HuH-7.5 (cell line): Measurements from ENCODE around the gene OR4K1.
"Not testable (repeated sequence)": the region's sequence is repeated elsewhere in the genome, so short reads cannot be mapped to it uniquely, and the experiment has no call there.

Source experiments
- DNase-seq: peaks from one replicate; pipeline ENCODE4 v3.0.0; 2011; ENCODE audit warnings: low spot score

The OR4K1 gene

GRCh38 chr14:19930617-19931016 lies at the start of gene OR4K1:
Gene OR4K1 (plus strand): TSS chr14:19930917. CDS start chr14:19935667, 4,750 bp downstream.
- DNase-seq: no peak

GRCh38 chr14:19895282-19895681 lies 35.4 kb upstream of the OR4K1 start:
- no peak for DNase-seq

DNA sequence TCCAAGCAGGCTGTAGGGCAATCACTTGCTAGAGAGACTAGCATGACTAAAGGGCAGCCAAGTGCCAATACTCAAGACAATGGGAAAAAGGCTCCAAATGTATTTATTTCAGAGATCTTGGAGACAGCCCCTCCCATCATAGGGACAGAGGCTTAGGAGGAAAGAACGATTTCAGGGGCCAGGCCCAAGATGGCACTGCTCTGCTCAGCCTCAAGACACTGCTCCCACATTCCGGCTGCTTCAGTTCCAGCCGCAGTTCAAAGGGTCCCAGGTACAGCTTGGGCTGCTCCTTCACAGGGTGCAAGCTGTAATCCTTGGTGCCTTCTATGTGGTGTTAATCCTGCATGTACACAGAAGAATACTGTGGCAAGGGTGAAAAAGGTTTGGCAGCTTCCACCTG lies 29.7 kb upstream of the OR4K1 start:
- no peak for DNase-seq

GRCh38 chr14:19902409-19902808 lies 28.3 kb upstream of the OR4K1 start:
- no peak for DNase-seq

- no peak for DNase-seq
Measured at GRCh38 chr14:19906665-19907064, 24.1 kb upstream of the OR4K1 start.

GRCh38 chr14:19911114-19911513 lies 19.6 kb upstream of the OR4K1 start:
- DNase-seq: no peak

GRCh38 chr14:19917243-19917642 lies 13.5 kb upstream of the OR4K1 start:
- no peak for DNase-seq

DNA sequence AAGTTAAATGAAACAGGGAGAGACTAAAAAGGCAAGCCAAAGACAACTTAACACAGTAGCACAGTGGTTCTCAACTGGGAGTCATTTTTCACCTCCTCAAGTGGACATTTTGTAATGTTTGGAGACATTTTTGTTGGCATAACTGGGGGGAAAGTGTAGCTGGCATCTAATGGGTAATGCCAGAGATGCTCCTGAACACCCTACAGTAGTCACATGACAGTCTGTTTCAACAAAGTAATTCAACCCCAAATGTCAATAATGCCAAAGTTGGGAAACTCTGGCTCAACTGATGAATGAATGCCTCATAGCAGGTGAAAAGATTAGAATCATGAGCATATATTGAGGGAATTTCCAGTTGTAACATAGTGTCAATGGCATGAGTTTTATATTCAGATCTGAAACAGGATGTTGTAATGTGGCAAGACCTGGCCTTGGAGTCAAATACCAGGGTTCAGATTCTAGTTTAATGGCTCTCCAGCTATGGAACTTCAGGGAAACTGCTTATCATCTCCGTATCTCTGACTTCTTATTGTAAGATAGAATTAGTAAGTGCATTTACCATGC lies 12.7 kb upstream of the OR4K1 start:
- no peak for DNase-seq

- DNase-seq: no peak
Measured at GRCh38 chr14:19918553-19919264, 12.0 kb upstream of the OR4K1 start.

DNA sequence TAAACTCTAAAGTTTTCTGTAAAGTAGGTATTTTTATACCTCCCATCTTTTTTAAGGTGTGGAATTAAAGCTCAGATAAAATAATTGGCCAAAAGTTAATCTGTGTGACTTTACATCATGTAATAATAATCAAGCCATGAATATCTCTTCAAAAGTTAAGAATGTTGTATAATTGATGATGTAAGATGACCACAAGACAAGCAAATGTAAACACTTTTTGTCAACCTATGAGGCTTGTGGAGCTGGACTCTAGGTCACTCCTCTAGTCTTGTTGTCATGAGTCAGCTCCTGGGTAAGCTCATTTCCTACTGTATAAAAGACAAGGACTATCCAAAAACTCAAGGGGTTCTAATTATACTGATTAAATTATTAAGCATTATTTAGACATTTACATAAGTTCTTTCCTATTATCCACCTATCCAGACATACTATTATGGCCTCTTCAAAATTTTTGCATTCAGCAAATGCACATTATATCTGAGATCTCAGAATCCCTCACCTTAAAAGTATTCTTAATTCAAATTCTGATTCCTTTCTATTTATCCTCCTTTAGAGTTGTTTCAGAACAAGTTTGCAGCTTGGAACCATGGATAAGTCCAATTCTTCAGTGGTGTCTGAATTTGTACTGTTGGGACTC lies 10.6 kb upstream of the OR4K1 start, which contains the start of gene OR4K5:
Gene OR4K5 (plus strand): TSS at position 587 of the 637 bp plus-strand sequence. CDS start 0 bp downstream, at position 587.
- DNase-seq: no peak

DNA sequence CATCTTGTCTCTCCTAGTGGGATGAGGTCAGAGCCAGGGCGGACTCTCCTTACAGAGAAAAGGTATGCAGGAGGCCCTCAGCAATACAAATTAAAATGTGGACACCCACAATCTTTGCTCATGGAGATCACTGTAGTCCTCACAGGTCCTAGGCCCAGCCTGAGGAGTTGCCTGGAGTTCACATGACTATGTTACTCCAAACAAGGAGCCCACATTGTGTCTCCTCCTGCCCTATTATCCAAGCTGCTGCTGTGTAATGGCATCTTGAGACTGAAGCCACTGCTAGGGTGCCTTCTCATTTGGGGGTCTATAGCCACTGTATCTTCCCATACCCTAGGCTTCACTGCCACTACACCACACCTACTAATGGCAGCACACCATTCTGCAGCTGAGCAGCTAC lies 11.0 kb downstream of the OR4K1 start:
- no peak for DNase-seq

DNA sequence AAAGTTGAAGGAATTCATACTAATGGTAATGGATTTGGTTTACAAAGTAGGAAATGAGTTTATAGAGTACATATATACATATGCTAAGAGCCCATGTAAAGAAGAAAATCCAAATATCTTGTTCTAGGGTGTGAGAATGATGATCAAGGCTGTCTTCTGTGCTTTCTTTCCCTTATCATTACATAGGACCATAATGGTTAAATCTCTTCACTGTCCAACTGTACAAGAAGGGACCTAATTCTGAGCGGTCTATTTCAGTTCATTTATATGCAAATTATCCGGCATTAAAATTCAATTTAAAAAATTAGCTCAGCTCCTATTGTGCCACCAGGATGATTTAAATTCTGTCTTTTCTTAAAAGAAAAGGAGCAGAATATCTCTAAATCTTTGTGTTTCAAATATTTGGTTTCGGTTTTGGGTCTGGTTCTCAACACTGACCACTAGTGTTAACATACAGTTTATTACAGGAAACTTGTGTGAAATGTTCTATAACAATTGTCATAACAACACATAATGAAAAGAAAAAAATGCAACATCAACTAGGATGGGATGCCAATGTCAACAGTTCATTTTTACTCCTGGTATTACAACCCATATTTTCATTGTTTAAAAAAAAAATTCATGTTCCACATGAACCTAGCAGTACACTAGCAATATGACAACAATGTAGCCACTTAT lies 16.8 kb downstream of the OR4K1 start:
- DNase-seq: no peak

DNA sequence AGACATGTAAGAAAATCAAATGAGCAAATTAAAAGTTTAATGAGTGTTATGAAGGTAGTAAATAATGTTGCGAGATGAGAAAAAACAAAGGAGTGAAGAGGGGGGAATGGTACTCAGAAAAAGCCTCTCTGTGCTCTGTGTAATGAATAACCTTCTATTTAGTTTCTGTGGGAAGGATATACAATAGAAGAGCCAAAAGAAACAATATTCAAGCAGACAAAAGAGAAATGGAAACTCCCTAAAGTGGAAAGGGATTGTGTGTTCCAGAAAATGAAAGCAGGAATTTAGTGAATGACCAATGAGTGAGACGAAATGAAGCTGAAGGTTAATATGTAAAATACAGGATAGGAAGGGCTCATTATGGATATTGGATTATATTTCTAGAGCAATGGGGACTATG lies 18.5 kb downstream of the OR4K1 start:
- DNase-seq: no peak

- DNase-seq: not testable (repeated sequence)
Measured at GRCh38 chr14:19969735-19970134, 39.0 kb downstream of the OR4K1 start.

- no peak for DNase-seq
Measured at GRCh38 chr14:19974844-19975243, 44.1 kb downstream of the OR4K1 start.

- no peak for DNase-seq
Measured at GRCh38 chr14:19975291-19975690, 44.6 kb downstream of the OR4K1 start, which contains the start of gene OR4K15. Gene OR4K15 (plus strand): TSS chr14:19975591. CDS start chr14:19975591, 0 bp downstream.
